HEK293 (cell line): ENCODE results near the gene VRK1.

Experiments
- CTCF ChIA-PET: fragments of 350-600 bp; formaldehyde crosslinking; extraction: SDS; loops from one replicate; lab custom pipeline; 2021; ENCODE audit warnings: antibody characterized with exemption; lab: Yijun Ruan, JAX
- POLR2A ChIA-PET: fragments of 300-600 bp; formaldehyde crosslinking; extraction: SDS; loops from one replicate; lab custom pipeline; 2020; ENCODE audit warnings: antibody characterized with exemption, inconsistent platforms; lab: Yijun Ruan, JAX
- H3K27ac ChIP-seq: fragments of 200-500 bp; sonication (Bioruptor generic); 2 replicates; pipeline ENCODE4 v1.5.1; 2014; ENCODE audit warnings: low read depth, low read length, control low read depth, inconsistent platforms; ENCODE audit errors: extremely low read depth
- H3K36me3 ChIP-seq, 2 experiments: fragments of 200-500 bp in 1 of 2; sonication (Bioruptor generic) in 1 of 2; 1 replicate in 1 of 2; 2 replicates in 1 of 2; pipeline ENCODE4 v1.5.1; 2014 to 2017; ENCODE audit warnings: inconsistent platforms in 2 of 2, low read length in 2 of 2; ENCODE audit not compliant: control insufficient read depth in 2 of 2, insufficient read depth in 1 of 2
- H3K4me1 ChIP-seq: fragments of 200-500 bp; sonication (Bioruptor generic); 2 replicates; pipeline ENCODE4 v1.5.1; 2014; ENCODE audit warnings: mild to moderate bottlenecking, low read length, inconsistent platforms; ENCODE audit not compliant: control insufficient read depth, insufficient read depth
- H3K4me3 ChIP-seq: 2 replicates; pipeline ENCODE4 v1.5.1; 2011; ENCODE audit warnings: low read depth, mild to moderate bottlenecking, control low read depth, low read length, moderate library complexity
- H3K9me3 ChIP-seq: fragments of 200-500 bp; sonication (Bioruptor generic); 2 replicates; pipeline ENCODE4 v1.5.1; 2014; ENCODE audit warnings: low read depth, low read length, inconsistent platforms; ENCODE audit not compliant: control insufficient read depth, insufficient read depth
- GLI4 ChIP-seq: fragments of 450-650 bp; formaldehyde crosslinking; IDR thresholded peaks from 2 replicates; pipeline ENCODE4 v1.5.1; 2016; ENCODE audit warnings: missing biosample characterization, missing genetic modification characterization
- IKZF3 ChIP-seq: fragments of 450-650 bp; IDR thresholded peaks from 2 replicates; pipeline ENCODE4 v1.5.0; 2018; ENCODE audit warnings: missing biosample characterization, mild to moderate bottlenecking, missing genetic modification characterization, moderate library complexity
- PRDM6 ChIP-seq: fragments of 450-650 bp; formaldehyde crosslinking; IDR thresholded peaks from 2 replicates; pipeline ENCODE4 v1.5.1; 2017; ENCODE audit warnings: missing biosample characterization, missing genetic modification characterization
- YY2 ChIP-seq: fragments of 450-650 bp; formaldehyde crosslinking; IDR thresholded peaks from 2 replicates; pipeline ENCODE4 v1.5.1; 2016; ENCODE audit warnings: missing biosample characterization, missing genetic modification characterization
- ZBTB11 ChIP-seq: fragments of 450-650 bp; formaldehyde crosslinking; conservative IDR thresholded peaks from 2 replicates; pipeline ENCODE4 v1.5.1; 2016; ENCODE audit warnings: low read depth, missing biosample characterization, missing genetic modification characterization
- ZBTB44 ChIP-seq: fragments of 450-650 bp; IDR thresholded peaks from 2 replicates; pipeline ENCODE4 v1.5.1; 2018; ENCODE audit warnings: missing biosample characterization, mild to moderate bottlenecking, missing genetic modification characterization
- ZFP69B ChIP-seq: fragments of 450-650 bp; formaldehyde crosslinking; IDR thresholded peaks from 2 replicates; pipeline ENCODE4 v1.5.1; 2016; ENCODE audit warnings: missing biosample characterization, missing genetic modification characterization
- ZNF132 ChIP-seq: fragments of 450-650 bp; formaldehyde crosslinking; IDR thresholded peaks from 2 replicates; pipeline ENCODE4 v1.5.1; 2017; ENCODE audit warnings: missing biosample characterization, missing genetic modification characterization, borderline replicate concordance
- ZNF18 ChIP-seq: fragments of 450-650 bp; formaldehyde crosslinking; IDR thresholded peaks from 2 replicates; pipeline ENCODE4 v1.5.1; 2016; ENCODE audit warnings: missing biosample characterization, missing genetic modification characterization
- ZNF239 ChIP-seq: fragments of 450-650 bp; formaldehyde crosslinking; IDR thresholded peaks from 2 replicates; pipeline ENCODE4 v1.5.1; 2016; ENCODE audit warnings: missing biosample characterization, missing genetic modification characterization
- ZNF324 ChIP-seq: fragments of 450-650 bp; formaldehyde crosslinking; IDR thresholded peaks from 2 replicates; pipeline ENCODE4 v1.5.1; 2016; ENCODE audit warnings: missing biosample characterization, missing genetic modification characterization
- ZNF391 ChIP-seq: fragments of 450-650 bp; formaldehyde crosslinking; IDR thresholded peaks from 2 replicates; pipeline ENCODE4 v1.5.1; 2016; ENCODE audit warnings: low read depth, missing biosample characterization, missing genetic modification characterization, borderline replicate concordance
- ZNF48 ChIP-seq: fragments of 450-650 bp; formaldehyde crosslinking; IDR thresholded peaks from 2 replicates; pipeline ENCODE4 v1.5.1; 2016; ENCODE audit warnings: missing biosample characterization, missing genetic modification characterization
- ZNF521 ChIP-seq: fragments of 450-650 bp; formaldehyde crosslinking; IDR thresholded peaks from 2 replicates; pipeline ENCODE4 v1.5.1; 2017; ENCODE audit warnings: missing biosample characterization, mild to moderate bottlenecking, missing genetic modification characterization
- ZNF544 ChIP-seq: fragments of 450-650 bp; formaldehyde crosslinking; IDR thresholded peaks from 2 replicates; pipeline ENCODE4 v1.5.0; 2017; ENCODE audit warnings: missing biosample characterization, missing genetic modification characterization
- ZNF555 ChIP-seq: fragments of 450-650 bp; formaldehyde crosslinking; conservative IDR thresholded peaks from 2 replicates; pipeline ENCODE4 v1.5.1; 2017; ENCODE audit warnings: missing biosample characterization, mild to moderate bottlenecking, missing genetic modification characterization, inconsistent platforms
- ZNF610 ChIP-seq: fragments of 450-650 bp; formaldehyde crosslinking; IDR thresholded peaks from 2 replicates; pipeline ENCODE4 v1.5.1; 2016; ENCODE audit warnings: missing biosample characterization, missing genetic modification characterization, borderline replicate concordance
- ZNF626 ChIP-seq: fragments of 450-650 bp; sonication (Bioruptor Pico); formaldehyde crosslinking; IDR thresholded peaks from 2 replicates; pipeline ENCODE4 v1.5.1; 2018; ENCODE audit warnings: missing biosample characterization, missing genetic modification characterization, inconsistent platforms
- ZNF664 ChIP-seq: fragments of 450-650 bp; formaldehyde crosslinking; IDR thresholded peaks from 2 replicates; pipeline ENCODE4 v1.5.1; 2016; ENCODE audit warnings: missing biosample characterization, missing genetic modification characterization

Gene VRK1

GRCh38 chr14:96821501-96821900, 24.3 kb downstream of the VRK1 start:
- Histone ChIP-seq H3K4me1 (peaks cover 3% of the 10 kb centered on the region; the same call in 1 of the 2 replicates), H3K9me3 (no peaks in the 10 kb centered on the region), H3K36me3 (no peaks in the 10 kb centered on the region), H3K4me3 (no peak overlapping the region), H3K27ac (no peak overlapping the region)
- no peak for TF ChIP-seq ZBTB11 (tag by site-specific recombination)
- no peak for TF ChIP-seq ZNF48
- TF ChIP-seq ZNF610 (tag by site-specific recombination), result no peak
- TF ChIP-seq GLI4 (tag by site-specific recombination), result no peak
- no peak for TF ChIP-seq ZFP69B (tag by site-specific recombination)
- no peak for TF ChIP-seq ZNF239 (tag by site-specific recombination)
- TF ChIP-seq PRDM6 (tag by site-specific recombination), result no peak
- no peak for TF ChIP-seq ZNF521
- TF ChIP-seq ZNF18 (tag by site-specific recombination), result no peak
- TF ChIP-seq ZNF324 (tag by site-specific recombination), result no peak
- no peak for TF ChIP-seq ZNF391 (tag by site-specific recombination)
- TF ChIP-seq ZBTB44 (tag by site-specific recombination), result no peak
- TF ChIP-seq IKZF3, result no peak
- no peak for TF ChIP-seq YY2
- TF ChIP-seq ZNF544 (tag by site-specific recombination), result no peak
- TF ChIP-seq ZNF626 (tag by site-specific recombination), result no peak
- TF ChIP-seq ZNF132 (tag by site-specific recombination), result no peak
- no peak for TF ChIP-seq ZNF664 (tag by site-specific recombination)
- TF ChIP-seq ZNF555, result no peak
- POLR2A ChIA-PET, result no interaction called here
- CTCF ChIA-PET, result interaction anchor here (0.6 to 0.9 kb wide), 2 partner anchors 31 to 58 kb away, joined by 3 to 6 read pairs; no protein-coding TSS in a partner anchor
